ENCODE data around the gene PRSS38. TPM values are rescaled to one million over a fixed set of nuclear protein-coding genes. Genes with fewer than 3 reads are reported as not detected.
A peak's percentile ranks its signal among the peaks of the same experiment; 100 is the strongest.

The PRSS38 gene
- total RNA-seq, 1 experiment from 2014 or later, result not detected

DNA sequence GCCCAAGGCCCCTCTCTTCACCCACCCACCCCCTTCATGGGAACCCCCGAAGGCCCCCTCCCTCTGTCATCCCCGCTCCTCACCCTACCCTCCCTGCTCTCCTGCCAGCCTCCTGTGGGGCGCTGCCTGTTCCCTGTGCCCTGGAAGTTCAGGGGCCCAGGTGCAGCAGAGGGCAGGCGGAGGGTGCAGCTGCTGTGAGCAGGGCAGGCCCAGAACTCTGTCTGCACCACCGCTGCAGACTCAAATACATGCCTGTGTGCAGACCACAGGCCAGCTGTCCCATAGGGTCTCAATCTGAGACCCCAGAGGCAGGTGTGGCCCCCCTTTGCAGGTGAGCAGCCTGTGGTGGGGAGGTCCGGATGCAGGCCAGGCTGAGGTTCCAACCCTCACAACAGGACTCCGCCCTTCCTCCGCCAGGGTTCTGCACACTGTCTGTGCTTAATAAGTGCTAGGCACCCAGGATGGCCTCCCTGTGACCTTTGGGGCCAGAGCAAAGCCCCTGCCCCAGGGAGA is 69.7 kb downstream of the PRSS38 start:
- DNase-seq (ENCODE audit: low read depth), result no peak

DNA sequence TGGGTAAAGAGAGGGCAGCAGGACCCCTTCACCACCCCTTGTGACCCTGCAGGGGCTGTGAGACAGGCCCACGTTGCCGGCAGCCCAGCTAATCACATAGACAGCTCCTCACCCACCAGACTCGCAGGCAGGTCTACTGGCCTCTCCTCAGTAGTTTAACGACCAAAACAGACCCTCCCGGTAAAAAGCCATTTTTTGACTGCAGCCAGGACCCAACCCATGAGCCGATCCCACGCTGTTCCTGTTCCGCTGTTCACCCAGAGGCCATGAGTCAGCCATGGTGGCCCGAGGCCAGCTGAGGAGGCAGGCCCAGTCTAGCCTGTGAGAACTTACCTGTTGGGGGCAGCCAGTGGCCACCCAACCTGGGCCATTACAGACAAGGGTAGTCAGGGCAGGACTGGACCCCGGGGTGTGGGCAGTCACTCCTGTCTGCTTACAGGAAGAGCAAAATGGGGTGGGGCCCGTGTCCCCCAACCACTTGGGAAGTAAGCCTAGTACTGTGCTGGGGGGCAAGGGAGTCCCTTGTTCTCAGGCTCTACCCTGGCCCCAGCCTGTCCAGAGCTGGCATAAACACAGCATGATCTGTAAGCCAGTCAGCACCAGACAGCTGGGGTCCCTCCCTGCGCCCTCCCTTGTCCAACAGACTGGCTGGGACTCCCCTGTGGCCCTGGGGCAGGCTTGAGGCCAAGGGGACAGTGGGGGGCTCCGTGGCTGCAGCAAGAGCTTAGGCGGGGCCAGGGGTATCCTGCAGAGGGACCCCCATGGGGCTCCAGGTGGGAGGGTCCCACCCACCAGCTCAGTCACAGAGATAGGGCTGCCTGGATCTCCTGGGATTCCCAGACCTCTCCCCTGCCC is 70.4 kb downstream of the PRSS38 start:
- DNase-seq (ENCODE audit: low read depth), result peak; percentile 61

DNA sequence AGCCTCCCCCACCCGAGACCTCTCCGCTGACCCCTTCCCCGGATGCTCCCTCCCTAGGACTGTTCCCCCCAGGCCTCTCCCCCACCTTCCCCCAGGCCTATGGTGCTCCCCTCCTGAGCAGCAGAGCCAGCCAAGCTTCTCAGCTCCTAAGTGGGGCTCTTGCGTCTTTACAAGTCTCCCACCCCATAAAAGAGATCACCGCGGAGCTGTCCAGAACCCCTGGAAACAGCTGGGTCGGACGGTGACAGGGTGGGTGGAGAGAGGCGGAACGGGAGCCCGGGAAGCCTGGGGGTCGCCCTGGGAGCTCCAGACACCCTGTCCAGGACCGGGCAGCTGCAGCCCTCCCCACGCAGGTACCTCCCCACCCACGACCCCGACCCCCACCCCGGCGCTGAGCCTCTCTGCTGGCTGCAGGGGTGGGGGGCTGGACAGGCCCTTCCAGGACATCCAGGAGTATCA is 71.1 kb downstream of the PRSS38 start:
- no peak for DNase-seq (ENCODE audit: low read depth)

DNA sequence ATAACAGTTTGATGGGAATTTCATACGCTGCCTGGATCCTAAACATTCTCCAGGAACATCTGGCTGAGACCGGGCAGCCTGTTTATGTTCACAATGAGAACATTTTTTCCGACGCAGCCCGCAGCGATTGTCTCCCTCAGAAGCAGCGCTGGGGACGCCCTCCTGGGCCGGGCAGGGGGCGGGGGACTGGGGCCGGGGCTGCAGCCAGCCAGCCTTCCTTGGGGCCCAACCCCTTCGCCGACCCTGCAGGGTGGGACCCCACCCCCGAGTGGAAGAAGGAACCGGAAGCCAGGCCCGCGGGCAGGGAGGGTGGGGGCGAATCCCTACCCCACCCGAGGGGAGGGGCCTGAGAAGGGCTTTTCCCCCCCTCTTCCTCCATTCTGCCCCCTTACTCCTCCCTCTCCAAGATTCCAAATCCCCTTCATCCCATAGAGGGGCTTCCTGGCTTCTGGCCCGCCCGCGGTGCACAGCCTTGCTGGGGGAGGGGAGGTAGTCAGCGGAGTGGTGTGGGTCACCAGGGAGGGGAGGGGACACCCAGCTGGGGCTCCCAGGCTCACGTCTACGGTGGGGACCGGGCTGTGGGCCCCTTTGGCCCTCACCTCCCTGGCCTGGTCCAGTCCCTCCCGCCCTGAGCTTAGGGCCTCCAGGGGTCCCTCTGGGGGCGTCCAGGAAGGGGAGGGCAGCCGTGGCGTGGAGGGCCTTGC is 71.7 kb downstream of the PRSS38 start:
- peak; percentile 2 for DNase-seq (ENCODE audit: low read depth)

DNA sequence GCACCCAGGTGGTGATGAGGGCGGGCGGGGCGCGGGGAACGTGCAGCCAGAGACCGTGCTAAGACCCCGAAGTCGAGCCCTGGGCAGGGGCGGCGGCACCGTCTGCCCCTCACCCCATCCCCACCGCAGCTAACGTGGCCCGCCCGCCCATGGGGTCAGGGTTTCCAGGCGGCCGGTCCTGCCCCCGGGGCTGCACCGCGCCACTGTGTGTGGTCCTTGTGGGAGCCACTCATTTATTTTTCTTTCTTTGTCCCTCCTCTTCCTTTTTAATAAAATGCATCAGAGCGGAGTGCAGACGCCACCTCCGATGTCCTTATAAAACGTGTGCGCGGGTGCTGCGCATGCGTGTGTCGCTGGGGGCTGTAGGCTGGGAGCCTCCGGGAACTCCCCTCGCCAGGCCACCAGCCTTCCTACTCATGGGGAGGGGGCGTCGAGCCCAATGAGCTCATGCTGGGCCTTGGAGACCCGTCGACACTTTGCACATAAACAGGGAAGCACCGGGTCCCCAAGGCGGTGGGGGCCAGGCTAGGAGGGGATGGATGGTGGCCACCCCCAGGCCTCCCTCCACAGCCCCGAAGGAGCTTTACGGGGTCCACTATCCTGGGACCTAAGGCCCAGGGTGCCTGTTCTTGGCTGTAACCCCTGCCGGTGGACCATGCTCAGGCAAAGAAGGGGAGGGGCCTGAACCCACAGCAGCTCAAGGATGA is 72.4 kb downstream of the PRSS38 start:
- DNase-seq (ENCODE audit: low read depth), result no peak

DNA sequence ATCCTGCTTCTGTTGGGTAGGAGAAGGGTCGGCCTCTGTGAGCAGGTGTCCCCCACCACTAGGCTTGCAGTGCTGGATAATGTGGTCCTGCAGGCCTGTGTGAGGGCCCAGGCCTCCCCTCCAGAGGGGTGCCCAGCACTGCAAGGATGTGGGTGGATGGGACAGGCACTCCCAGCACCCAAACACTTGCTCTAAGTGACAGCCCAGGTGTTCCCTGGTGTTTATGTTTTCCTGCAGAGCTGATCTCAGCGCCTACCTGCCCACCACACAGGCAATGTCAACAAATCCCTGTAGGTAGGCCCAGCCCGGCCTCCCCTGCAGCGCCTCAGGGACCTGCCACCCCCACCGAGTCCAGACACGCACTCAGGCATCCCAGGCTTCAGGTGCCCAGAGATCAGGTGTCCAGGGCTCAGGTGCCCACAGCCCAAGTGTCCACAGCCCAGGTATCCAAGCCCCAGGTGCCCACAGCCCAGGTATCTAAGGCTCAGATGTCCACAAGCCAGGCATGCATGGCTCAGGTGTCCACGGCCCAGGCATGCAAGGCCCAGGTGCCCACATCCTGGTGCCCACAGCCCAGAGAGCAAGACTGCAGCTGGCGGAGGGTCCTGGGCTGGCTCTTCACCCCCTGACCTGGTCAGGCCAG is 73.0 kb downstream of the PRSS38 start:
- peak; percentile 0 for DNase-seq (ENCODE audit: low read depth)

DNA sequence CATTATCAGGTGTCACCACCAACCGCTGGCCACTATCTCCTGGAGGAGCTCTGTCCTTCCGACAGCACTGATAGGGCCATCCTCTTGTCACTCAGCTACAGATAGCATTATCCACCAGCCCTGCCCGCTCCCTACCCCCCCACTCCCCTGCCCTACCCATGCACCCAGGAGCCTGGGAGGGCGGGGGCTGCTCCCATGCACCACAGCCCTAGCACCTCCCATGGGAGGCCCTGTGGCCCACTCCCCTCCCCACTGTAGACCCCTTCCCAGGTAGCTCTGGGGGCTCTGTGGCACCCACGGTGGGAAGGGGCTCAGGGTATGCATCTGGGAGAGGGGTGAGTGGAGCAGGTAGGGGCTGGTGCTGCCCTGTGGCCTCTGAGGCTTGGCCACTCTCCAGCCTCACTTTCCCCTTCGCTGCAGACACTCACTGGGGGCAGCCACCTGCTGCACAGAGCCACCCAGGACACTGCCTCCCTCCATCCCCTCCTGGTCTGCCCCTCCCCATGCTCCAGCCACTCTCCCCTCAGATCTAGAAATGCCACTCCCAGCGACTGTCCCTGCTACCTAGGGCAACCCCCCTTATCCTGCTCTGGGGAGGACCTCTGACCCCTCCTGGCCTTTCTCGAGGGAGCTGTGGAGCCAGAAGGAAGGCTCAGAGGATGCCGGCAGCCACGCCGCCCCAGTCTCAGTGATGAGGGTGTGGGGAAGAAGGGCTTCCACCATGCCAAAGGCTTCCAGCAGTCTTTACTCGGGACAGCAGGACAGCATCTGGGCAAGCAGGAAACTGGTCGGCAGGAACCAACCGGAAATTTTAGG is 73.8 kb downstream of the PRSS38 start:
- DNase-seq (ENCODE audit: low read depth), result peak; percentile 1

DNA sequence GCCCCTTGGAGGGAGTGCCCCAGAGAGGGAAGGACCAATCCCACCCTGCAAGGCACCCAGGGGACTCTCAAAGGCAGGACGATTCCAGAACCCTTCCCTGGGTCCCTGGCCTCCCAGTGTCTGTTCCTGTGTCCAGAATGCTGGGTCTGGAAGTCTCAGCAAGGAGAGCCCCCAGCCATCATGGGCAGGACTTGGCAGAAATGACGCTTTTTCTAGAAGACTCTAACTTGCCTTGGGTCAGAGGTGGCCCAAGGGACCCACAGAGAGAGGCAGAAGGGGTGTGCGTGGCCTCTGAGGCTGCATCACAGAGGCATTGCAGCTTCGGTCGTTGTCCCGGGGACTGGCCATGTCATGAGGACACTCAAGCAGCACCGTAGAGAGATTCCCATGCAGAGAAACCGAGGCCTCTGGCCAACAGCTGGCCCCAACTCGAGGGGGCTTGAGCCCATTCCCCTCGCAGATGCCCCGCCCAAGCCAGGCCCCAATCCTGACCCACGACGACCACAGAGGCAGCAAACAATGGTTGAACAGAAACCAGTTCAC is 74.5 kb downstream of the PRSS38 start:
- no peak for DNase-seq (ENCODE audit: low read depth)

DNA sequence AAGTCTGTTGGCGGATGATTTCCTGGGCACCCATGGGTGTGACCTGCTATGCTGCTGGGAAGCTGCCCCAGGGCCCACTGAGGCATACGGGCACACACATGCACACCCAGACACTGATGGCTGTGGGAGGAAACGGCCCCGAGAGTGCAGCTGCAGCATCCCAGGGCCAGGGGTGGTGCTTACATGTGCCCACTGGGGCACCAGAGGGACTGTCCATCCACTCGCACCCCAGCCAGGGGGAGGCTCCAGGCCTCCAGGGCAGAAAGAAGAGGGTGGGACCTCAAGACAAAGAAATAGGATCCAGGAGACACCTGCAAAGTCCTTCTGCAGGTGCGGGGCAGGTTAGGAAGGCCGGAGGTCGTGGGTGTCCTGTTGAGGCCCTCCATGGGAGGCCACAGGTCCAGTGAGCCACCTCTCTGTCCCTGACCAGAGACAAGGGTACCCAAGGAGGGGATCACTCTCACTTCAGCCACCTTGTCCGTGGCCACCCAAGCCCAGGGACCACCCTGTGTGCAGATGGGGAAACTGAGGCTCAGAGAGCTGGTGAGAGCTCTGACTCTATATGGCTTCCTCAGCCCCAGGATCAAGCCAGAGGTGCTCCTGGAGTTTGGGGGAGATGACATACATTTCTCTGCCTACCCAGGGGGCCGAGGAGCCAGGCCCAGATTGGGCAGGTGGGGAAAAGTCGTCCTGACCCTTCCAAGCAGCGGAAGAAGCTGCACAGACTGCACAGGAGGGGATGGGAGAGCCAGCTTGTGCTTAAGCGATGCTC is 75.2 kb downstream of the PRSS38 start:
- DNase-seq (ENCODE audit: low read depth), result no peak

DNA sequence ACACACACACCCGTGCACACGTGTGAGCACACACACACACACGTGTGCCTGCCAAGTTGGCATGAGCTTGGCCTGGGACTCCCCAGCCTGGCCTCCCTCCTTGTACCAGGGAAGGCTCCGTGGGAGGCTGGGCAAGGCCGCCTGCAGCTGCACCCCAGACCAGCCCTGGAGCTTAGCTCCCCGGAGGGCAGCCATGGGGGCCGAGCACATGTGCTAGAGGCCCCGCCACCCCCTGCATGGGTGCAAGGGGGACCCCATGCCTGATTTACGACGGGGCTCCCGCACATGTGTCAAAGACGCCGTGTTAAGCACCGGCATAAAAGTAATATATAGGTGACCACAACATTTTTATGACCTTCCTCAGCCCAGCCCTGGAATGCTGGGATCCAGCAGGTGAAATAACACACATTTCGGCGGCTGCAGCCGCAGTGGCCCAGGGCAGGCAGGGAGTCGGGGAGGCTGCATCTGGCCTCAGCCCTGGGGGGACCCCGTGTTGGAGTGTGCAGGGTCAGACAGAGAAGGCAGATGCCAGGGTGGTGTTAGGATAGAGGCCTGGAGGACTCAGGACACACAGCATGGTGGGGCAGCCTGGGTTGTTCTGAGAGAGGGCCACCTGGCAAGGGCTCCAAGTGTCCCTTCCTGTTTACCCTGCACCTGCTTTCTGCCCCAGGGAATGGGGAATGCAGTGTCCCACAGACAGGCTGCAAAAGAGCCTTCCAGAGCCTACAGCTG is 75.9 kb downstream of the PRSS38 start:
- peak; percentile 1 for DNase-seq (ENCODE audit: low read depth)

DNA sequence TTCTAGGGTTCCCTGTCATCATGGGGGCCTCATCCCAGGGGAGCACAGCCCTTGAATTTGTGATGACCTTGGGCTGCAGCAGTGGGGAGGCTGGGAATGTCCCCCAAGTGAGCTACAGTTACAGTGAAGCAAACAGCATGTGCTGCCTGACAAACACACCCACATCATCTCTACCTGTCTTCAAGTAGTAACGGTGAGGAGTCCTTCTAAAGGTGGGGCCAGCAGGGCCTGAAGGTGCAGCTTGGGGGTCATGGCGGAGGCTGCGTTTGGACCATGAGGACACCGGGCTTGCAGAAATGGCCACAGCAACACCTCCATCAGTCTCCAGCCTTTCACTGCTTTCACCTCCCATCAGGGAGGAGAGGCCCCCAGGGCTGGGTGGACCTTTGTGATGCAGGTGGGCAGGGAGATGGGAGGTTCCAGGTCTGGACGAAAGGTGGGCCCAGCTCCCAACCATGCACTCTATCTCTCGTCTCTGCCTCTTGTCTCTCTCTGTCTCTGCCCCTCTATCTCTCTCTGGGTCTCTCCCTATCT is 76.5 kb downstream of the PRSS38 start:
- no peak for DNase-seq (ENCODE audit: low read depth)

DNA sequence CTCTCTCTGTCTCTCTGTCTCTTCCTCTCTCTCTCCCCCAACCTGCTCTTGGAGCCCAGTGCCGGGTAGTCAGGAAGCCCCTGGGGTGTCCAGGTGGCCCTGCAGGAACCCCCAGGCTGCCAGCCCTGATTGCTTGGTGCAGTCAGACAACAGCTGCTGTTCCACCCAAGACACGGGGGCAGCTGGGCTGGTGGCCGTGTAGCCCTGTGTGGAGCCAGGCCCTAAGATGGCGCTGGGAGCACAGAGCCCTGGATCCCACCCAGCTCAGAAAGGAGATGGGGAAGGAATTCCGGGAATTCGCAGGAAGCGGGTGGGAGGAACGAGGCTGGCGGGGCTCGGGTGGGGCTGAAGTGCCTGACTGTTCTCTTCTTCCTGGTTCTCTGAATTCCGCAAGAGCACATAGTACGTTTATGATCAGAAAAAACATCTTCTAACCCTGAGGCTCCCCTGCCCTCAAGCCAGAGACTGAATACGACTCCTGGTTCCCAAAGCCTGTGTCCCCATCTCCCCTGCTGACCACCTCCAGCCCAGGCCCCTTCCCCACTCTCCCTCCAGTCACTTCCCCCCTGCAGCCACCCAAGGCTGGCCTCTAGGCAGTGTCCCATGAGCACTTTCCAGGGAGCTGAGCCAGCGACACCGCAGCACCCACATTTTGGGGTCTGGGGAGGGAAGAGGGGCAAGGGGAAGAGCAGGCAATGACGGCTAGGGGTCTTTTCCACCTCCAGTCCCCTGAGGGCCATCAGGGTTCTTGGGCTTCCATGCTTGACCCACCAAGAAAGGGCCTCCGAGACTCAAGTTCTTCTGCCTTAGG is 77.2 kb downstream of the PRSS38 start:
- DNase-seq (ENCODE audit: low read depth), result peak; percentile 5

DNA sequence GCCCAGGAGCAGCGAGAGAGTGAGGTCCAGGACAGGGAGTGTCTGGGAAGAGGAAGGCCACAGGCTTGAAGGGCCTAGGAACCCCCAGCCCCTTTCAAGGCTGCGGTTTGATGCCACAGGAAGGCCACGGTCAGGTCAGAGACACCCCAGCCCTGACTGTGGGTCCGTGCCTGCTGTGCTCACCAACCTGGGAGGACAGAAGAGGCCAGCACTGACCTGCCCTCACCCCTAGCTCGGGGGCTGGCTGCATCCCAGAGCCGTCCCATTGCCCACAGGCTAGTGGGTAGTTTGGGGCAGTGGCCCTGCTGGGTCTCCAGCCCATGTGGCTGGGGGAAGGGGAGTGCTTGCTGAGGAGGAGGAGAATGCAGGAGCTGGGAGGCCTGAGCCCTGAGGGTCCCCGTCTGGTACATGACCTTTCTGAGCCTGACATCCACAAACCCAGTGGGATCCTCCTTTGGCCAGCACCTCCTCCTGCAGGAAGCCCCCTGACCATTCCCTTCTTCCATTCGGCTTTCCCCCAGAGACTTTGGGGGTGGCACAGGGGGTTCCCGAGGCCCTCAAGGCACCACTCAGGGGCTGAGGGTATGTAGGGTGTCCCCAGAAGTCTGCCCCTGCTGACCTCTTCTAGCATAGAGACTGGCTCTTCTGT is 77.9 kb downstream of the PRSS38 start:
- no peak for DNase-seq (ENCODE audit: low read depth)

DNA sequence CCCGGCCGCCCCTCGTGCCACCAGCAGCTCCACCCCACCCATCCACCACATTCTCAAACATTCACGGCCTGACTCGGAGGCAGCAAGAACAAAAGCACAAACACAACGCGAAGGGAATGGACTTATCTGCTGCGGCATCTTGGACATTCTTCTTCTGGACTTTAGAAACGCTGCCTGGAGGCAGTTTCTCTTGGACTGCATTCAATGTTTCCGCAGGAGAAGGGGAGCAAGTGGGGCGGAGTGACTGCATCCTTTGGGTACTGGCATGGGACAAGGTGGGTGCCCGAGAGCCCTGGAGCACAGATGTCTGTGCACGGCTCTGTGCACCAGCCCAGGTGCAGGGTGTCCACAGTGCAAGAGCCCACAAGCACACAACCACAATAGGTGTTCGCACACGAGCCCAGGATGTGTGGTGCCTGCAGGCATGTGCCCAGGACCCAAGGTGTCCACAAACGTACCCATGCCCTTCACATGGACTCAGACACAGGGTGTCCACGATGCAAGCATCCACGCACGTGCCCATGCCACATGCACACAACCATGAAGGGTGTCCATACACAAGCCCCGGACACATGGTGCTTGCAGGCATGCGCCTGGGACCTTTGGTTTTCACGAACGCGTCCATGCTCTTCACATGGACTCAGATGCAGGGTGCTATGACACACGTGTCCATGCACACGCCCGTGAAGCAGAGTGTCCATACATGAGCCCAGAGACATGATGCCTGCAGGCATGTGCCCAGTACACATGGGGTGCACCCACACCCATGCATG is 78.7 kb downstream of the PRSS38 start:
- peak; percentile 1 for DNase-seq (ENCODE audit: low read depth)

DNA sequence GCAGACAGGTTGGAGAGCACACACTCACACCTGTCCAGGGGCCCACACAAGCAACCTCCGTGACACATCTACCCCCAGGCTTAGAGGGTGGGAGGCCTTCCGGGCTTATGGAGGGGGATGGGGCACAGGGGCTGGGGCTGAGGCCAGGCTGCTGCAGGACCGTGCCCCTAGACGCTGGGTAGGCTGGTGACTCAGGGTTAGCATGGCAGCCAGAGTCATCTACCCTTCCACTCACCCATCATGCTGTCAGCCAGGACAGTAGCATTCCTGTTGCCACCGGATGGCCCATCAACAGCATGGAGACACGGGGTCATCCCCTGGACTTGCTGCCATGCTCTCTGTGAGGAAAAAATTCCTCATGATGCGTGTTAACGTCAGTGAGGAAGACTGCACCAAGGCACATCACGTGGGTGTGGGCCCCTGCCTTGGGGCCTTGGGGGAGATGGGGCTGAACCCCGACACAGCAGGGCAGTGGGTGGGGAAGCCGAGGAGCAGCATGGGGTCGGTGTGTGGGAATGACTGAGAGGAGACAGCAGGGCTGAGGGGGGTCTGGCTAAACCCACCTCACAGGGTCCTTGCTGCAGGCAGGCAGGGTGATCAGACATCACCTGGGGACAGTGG is 79.5 kb downstream of the PRSS38 start:
- DNase-seq (ENCODE audit: low read depth), result no peak

Data from Daoy (cell line).